Stimulated activated CD4-positive, alpha-beta T cell treated with anti-CD3 and anti-CD28 coated beads, Interleukin-1b, Interleukin-23, amount 100 ng/mL, for 48 hours (primary cell): Measurements from ENCODE around the gene TPR.

Experiments
- DNase-seq: peaks from one replicate; pipeline ENCODE4 v3.0.0-alpha.2; 2020

TPR gene

DNA sequence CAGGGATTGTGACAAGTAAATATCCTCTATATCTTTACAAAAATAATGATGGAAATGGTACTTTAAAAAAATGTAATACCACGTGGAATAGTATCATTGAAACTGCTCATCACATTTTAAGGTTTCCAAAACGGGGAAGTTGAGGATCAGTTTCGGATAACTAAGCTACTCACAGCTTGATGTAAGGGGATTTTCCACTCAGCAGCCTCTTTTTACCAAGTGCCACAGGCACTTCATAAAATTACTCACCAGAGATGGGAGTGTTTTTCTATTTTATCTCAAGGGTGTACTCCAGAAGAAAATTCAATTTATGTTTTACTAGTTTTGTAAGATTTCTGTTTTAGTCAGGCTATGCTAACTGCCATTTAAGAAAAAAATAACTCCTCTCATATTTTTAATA lies 91.7 kb downstream of the TPR start:
- DNase-seq, result no peak

- no peak for DNase-seq
Measured at GRCh38 chr1:186282466-186282865, 92.6 kb downstream of the TPR start.

DNA sequence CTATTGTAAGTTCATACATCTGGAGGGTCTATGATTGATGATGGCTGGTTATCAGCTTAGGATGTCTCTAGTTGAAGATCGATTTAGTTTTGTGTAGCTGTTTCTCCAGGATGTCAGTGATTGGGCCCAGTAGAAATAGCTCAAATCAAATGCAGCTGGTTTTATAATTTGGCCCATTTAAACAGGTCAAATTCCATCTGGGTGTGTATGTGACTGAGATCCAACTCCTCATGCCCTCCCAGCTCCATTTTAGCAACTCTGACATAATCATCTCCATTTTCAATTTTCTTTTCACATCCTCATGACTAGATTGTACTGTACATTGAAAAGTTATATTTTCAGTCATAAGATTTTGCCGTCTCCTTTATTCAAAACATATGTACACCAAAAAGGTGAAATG lies 99.2 kb downstream of the TPR start:
- DNase-seq, result no peak

GRCh38 chr1:186272486-186272885 lies 102.6 kb downstream of the TPR start:
- no peak for DNase-seq

- no peak for DNase-seq
Measured at GRCh38 chr1:186271032-186271431, 104.0 kb downstream of the TPR start.
